Fibroblast of gingiva (primary cell): ENCODE measurements around the gene PFN3.
A peak's percentile ranks its signal among the peaks of the same experiment; 100 is the strongest.
"Not testable (repeated sequence)": the region's sequence is repeated elsewhere in the genome, so short reads cannot be mapped to it uniquely, and the experiment has no call there.

Experiments
- DNase-seq: peaks from one replicate; pipeline ENCODE4 v3.0.0-alpha.2; 2011; ENCODE audit warnings: low read depth

The PFN3 gene

DNA sequence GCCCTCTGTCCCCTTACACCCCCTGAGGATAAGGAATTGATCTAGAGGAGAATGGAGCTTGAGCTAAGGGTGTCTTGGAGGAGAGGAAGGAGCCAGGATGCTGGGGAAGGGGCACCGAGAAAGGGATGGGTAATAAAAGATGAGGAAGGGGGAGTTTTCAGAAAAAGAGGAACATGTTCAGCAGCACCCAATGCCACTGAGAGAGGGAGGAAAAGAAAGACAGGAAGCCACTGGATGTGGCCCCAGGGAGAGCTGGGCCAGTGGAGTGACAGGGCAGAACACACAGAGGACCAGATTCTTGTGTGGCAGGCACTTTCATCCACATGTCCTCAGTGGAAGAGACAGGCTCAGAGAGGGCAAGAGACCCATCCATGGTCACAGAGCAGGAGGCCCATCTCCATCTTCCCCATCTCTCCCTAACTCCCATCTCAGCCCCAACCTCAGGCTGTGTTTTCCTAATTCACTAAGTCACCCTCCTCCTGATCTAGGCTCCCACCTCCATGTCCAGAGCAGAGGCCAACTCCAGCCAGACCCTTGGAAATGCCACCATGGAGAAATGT is 7.2 kb downstream of the PFN3 start:
- DNase-seq = no peak

DNA sequence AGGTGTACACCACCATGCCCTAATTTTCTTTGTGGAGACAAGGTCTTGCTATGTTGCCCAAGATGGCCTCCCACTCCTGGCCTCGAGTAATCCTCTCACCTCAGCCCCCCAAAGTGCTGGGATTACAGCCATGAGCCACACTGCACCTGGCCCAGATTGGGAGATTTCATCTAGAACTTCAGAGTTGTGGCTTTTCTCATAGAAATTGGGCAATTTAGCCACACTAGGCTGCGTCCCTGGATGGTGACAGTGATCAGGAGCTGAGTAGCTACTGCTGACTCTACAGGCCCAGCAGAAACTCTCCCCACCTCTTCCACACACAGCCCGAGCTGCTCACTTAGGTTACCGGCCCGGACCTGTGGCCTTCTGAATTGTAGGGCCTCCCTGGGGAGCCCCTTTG is 7.7 kb downstream of the PFN3 start:
- DNase-seq = no peak

DNA sequence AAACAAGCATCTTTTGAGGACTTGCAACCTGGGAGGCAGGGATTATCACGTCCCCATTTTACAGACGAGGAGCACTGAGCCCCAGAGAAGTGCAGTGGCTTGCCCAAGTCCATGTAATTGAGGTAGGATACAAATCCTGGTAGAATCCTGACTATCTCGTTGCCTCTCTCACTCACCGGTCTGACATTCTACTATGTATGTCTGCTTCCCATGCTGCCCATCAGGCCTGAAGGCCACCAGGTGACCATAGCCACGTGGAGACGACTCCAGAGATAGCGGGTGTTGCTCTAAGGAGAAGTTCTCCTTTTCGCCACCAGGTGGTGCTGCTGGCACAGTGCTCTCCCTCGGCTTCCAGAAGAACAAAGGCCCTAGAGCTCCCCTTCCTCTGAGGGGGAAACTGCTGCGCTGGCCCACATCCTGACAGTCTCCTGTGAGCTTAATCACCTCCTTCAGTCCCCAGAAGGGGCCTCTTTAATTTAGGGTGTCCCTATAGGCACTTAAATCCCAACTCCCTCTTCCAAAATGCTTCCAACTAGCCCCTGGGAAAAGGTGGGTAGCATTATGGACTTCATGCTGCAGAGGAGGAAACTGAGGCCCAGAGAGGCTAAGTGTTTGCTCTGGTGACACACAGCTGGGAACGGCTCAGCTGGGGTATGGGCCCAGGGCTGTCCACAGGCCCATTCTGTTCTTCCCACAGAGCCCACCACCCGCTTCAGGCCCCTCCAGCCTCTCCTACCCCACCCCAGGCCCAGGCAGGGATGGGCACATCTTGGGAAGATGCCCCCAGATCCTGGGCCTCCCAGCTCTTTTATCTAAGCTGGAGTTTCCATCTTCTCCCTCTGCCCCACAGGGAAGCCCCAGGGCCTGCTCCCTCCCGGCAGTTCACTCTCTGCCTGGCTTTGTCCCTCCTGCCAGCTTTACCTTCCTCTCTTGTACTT is 9.8 kb downstream of the PFN3 start:
- peak; percentile 56 for DNase-seq

DNA sequence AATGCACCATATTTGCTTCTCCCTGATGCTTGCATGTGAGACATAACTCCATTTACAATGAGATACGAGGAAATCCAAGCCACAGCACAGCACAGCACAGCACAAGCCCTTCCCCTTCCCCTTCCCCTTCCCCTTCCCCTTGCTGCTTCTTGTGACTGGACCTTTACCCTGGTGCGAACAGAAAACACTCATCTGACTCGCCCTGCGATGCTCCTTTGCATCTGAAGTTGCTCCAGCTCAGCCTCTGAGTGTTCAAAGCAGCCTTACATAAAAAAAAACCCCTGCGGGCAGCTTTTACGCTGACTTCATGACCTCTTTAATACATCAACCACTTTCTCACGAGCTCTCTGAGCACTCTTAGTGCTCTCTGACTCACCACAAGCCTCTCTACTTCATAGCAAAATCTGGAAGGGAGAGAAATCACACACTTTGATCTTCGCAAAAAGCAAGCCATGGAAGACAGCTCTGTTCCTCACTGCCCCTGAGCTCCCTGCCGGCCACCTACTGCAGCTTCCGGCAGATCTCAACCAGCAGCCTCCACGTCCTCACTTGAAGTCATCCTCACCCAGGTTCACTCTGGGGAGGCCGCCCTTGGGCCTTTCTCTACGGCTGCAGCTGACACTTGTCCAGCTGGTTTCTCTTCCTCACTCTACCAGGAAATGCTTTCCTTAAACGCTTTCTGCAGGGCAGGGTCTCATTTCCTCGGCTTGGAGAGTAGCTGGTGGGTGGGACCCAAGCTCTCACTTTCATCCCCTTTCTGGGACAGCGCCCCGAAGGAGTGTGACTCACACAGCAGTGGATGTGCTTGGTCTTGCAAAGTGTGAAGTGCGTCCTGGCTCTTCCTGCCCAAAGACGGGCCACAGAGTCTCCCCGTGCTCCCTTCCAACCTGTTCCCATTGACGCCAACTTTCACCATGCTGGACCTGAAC is 11.0 kb downstream of the PFN3 start:
- peak; percentile 63 for DNase-seq

DNA sequence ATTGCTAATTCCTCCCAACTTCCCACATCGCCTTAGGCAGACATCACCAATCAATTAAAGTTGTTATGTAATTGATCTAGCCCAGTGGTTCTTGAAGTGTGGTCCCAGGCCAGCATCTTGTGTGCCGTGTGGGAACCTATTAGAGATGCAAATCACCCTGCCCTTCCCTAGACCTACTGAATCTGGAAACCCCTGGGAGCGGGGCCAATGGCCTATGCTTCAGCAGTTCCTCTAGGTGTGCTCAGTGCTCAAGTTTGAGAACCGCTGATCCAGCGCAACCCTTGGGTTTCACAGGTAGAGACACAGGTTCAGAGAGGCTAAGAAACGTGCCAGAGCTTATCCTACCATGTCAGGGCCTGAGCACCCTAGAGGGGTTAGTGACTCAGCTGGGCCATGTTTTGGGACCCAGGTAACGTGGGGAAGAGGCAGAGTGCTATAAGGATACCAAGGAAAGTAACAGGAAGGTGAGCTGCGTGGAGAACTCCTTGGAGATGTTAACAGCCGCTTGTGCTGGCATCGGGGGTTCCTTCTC is 11.9 kb downstream of the PFN3 start:
- DNase-seq = no peak

DNA sequence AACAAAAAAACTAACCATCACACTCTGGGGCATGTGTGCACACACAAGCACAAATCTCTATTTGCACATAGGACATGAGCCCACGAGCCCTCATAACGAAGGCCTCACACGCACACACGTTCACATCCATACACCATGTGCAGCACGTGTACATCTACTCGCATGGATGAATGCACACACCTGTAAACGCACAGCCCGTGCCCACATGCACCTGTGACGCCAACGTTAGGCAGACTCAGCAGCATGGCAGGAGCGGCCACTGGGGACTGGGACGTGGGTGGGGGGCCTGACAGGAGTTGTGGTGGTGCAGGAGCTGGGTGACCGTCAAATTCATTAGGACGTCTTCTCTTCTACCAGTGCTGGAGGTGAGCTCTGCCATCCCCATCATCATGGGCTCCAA is 13.1 kb downstream of the PFN3 start:
- DNase-seq = no peak

DNA sequence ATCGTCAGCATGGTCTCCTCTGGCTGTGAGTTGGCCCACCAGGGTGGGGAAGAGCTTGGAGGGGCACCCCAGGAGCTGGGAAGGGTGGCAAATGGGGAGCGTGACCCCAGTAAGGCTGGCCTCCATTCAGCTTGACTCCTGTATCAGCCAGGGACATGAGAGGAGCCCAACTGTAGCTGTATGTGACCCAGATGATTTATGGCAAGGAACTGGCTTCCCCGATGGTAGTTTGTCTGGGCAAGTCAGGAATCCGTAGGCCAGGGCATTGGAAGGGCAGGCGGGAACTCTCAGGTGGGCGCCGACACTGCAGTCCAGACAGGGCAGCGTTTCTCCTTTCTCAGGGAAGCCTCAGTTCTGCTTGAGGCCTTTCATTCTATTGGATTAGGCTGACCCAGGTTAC is 13.9 kb downstream of the PFN3 start:
- no peak for DNase-seq

DNA sequence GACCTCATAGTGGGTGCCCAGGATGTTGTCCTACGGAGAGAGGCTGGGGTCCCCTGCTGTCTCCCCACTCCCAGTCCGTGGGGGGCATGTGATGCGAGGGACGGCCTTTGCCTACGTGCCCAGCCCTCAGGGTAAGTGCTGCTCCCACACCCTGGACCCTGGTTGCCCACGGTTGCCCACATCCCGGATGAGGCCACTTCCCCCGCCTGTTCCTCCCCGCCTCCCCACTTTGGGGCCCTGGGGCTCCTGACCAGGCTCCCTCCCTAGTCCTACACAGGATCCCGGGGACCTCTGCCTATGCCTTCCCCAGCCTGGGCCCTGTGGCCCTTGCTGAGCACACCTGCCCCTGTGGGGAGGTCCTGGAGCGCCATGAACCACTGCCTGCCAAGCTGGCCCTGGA is 14.7 kb downstream of the PFN3 start:
- DNase-seq = no peak

DNA sequence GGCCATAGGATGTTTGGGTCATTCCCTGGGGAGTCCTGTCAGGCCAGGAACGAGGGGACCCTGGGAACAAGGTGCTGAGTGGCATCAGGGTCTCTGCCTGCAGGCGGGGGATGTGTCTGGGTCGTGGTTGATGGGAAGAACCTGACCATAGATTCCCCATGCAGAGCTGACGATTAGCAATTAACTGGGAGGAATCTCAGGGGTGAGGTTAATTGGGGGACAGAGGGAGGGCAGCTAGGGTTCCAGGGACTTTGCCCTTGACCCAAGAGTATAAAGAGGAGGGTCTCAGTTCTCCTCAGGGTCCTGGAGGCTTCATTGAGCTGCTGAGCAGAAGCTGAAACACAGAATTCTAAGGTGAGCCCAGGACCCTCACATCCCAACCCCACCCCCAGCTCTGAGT is 16.3 kb downstream of the PFN3 start, which contains the start of gene SLC34A1:
Gene SLC34A1, plus strand, starts transcription at position 301 of the 400 bp plus-strand sequence. CDS start 1,308 bp downstream, outside the sequence.
- DNase-seq = no peak

DNA sequence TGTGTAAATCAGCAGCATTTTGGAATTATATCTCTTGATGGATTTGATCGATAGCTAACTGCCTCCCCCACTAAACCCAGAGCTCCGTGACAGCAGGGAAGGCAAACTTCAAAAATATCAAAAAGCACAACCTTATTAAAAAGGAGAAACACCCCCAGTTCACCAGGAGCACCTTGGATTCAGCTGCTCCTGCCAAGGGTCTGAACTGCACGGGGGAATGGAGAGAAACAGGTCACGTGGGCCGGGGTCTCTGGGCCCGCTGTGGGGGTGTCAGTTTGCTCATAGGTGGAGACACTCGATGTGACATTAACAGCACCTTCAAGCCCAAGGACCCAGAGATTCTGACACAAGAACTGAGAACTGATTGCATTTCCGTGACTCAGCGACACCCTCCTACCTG is 17.3 kb downstream of the PFN3 start:
- DNase-seq = no peak

DNA sequence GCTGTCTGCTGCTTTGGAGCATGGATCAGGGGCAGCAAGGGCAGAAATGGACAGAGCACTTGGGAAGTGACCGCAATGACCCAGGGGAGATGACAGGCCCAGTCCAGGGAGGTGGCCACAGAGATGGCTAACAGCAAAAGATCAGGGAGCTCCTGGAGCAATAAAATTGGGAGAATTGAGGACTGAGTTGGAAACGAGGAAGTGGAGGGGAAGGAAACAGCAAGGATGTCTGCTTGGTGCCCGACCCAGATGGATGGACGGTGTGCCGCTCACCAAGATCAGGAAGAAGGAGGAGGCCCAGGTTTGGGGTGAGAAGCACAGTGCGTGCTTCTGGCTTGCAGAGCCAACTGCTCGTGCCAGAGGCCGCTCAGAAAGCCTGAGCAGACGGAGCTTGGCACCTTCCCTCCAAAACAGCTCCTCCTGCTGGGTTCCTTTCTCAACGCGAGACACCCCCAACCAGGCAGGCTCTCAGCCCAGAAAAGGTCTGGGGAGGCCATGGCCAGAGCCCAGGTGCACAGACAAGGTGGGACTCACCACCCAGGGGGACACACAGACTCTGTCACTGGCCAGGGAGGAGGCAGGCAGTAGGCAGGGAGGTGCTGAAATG is 17.9 kb downstream of the PFN3 start:
- DNase-seq = peak; percentile 31

DNA sequence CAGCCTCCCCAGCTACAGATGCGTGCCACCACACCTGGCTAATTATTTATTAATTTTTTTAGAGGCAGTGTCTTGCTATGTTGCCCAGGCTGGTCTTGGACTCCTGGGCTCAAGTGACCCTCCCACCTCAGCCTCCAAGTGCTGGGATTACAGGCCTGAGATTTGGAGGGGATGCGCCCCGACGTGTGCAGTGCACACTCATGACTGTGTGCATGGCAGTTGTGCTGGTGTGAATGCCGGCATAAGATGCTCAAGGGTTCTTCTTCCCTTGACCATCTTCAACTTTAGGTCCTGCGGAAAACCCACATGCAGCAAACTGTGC is 19.7 kb downstream of the PFN3 start:
- no peak for DNase-seq

DNA sequence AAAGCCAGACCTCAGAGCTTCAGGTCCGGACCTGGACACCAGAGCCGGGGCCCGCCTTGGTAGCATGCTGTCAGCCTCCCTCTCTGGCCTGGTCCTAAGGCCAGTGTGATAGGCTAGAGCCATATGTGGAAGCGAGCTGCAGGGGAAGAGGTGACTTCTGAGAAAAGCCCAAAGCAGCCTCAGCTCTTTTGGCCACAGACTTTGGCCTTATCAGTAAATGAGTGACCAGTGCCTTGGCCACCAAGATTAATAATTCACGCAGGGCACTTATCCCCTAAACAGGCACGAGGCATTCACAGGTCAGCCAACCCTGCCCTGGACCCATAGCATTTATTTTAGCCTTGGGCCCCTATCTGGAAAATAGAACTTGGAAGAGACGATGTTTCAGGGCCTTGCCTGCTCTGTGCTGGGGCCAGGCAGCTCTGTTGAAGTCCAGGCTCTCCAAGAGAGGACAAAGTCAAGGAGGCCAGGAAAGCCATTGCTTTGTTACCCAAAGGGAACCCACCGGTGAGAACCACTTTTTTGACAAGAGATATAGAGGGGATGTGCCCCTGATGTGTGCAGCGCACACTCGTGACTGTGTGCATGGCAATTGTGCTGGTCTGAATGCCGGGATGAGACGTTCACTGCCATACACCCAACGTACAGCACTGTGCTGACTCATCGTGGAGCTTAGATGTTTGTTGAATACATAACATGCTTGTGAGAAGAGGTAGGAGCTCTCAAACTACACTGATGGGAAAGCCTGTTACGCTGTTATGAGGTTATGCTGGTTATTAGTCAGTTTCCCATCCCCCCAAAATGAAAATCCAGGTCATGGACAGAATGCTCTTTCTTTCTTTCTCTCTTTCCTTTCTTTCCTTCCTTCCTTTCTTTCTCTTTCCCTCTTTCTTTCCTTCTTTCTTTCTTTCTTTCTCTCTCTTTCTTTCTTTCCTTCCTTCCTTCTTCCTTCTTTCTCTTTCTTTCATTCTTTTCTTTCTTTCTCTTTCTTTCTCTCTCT is 21.3 kb downstream of the PFN3 start:
- peak; percentile 21 for DNase-seq

DNA sequence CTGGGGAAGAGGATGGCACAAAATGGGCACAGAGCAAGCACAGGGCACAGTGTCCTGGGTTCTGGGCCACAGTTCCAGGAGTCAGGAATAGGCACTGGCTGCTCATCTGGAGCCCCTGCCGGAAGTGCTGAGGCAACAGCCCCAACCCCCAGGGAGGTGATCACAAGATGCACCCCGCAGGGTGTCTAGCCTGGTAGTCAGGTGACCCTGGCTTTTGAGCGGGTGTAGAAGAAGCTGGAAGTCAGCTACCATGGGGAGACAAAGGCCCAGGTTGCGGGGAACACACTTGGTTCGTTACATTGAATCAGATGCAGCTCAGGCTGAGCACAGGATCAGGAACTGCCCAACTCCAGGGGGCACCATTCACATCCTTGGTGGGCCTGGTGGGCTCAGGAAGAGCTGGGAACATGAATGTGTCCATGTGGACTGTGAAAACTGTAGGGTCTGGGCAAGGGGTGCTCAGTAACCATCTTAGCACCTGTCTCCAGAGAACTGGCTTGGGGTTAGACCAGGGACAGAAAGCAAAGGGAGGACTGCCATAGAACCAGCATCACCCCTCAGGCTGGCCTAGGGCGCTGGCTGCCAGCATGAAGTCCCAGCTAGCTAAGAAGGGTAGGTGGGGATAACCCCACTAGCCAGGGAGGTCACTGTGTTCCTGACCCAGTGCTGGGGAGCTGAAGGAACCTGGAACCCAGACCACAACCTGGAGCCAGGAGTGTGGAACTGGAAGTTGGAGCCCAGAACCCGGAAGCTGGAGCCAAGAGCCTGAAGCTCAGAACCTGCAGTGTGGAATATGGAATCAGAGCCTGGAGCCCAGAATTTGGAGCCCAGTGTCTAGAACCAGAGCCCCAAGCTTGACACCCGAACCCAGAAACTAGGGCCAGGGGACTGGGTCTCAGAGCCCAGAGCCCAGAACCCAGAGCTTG is 22.3 kb downstream of the PFN3 start:
- DNase-seq = no peak

DNA sequence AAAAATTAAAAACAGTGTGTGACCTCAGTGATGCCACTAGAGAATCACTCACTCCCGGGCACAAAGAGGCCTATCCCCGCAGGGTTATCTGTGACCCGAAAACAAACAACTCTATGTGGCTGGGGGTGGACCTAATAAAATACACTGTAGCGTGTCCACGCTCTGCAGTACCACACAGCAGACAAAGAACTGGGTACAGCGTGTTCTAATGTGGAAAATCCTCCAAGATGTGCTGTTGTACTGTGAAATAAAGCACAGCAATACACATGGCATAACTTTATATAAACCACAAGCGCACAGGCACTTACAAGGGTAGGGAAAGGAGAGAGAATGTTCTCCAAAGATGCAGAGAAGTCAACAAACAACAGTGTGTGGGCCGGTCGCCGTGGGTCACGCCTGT is 24.4 kb downstream of the PFN3 start:
- no peak for DNase-seq

DNA sequence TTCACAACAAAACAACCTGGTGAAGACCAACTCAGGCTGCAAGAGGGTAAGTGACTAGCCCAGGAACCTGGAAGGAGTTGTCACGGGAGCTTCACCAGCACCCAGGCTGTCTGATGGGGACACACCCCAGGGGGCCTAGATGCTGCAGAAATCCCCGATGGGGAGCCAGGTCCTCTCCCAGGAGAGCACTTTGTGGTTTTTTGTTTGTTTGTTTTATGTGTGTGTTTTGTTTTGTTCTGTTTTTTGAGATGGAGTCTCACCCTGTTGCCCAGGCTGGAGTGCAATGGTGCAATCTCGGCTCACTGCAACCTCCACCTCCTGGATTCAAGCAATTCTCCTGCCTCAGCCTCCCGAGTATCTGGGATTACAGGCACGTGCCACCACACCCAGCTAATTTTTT is 24.9 kb downstream of the PFN3 start:
- not testable (repeated sequence) for DNase-seq

DNA sequence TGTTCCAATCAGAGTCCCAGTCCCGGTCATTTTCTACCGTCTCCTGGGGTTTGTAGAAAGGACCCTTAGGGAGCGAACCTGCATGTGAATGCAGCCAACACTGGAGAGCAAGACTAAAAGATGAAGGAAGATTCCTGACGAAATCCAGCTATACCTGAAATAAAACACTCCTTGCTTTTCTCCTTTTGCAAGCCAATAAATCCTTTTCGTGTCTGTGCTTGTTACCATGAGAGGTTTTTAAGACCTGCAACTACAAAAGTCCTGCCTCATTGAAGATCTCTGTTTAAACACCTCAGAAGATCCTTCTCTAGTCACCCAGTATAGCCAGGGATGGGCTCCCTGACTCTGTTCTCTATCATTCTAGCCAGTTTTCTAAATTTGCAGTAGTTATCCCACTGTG is 26.2 kb downstream of the PFN3 start:
- no peak for DNase-seq

DNA sequence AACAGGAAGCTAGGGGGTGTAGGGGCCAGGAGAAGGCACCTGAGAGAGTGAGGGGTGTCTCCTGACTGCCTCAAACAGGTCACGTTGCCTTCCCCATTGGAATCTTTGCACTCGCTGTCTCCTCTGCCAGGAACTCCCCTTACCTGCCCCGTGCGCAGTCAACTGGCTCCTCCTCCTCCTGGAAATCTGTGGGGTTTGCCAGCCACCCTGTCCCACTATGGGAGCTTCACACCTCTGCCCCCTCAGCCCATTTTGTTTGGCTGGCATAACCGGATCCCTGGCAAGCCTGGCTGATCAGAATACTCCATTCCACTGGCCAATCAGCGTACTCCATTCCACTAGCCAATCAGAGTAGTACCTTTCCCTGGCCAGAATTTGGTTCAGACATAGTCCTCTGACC is 26.7 kb downstream of the PFN3 start:
- no peak for DNase-seq

DNA sequence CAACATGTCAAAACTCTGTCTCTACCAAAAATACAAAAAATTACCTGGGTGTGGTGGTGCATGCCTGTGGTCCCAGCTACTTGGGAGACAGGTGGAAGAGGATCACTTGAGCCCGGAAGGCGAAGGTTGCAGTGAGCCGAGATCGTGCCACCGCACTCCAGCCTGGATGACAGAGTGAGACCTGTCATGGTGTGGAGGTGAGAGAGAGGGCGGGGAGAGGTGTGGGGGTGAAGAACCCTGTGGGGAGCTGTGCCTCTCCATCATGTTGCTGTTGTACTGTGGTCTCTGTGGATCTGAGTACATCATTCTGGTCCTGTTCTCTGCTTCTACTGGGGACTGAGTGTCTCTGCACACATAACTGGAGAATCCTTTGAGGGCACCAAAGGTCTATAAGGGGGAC is 27.6 kb downstream of the PFN3 start:
- no peak for DNase-seq
